ENCODE measurements around the gene HBA2.
"Not testable (repeated sequence)": the region's sequence is repeated elsewhere in the genome, so short reads cannot be mapped to it uniquely, and the experiment has no call there.

The HBA2 gene

GRCh38 chr16:155031-155398 lies 17.7 kb upstream of the HBA2 start:
- no peak for DNase-seq (ENCODE audit: low spot score)

DNA sequence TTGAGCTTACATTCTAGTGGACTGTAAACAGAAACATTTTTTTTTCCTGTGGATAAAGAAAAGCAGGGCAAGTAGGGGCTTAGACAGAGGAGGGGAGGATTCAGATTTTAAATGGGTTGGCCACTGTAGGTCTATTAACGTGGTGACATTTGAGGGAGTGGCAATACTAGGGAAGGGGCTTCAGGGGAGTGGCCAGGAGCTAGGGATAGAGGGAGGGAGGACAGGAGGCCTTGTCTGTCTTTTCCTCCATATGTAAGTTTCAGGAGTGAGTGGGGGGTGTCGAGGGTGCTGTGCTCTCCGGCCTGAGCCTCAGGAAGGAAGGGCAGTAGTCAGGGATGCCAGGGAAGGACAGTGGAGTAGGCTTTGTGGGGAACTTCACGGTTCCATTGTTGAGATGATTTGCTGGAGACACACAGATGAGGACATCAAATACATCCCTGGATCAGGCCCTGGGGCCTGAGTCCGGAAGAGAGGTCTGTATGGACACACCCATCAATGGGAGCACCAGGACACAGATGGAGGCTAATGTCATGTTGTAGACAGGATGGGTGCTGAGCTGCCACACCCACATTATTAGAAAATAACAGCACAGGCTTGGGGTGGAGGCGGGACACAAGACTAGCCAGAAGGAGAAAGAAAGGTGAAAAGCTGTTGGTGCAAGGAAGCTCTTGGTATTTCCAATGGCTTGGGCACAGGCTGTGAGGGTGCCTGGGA lies 13.4 kb upstream of the HBA2 start:
- DNase-seq (ENCODE audit: low spot score): no peak

DNA sequence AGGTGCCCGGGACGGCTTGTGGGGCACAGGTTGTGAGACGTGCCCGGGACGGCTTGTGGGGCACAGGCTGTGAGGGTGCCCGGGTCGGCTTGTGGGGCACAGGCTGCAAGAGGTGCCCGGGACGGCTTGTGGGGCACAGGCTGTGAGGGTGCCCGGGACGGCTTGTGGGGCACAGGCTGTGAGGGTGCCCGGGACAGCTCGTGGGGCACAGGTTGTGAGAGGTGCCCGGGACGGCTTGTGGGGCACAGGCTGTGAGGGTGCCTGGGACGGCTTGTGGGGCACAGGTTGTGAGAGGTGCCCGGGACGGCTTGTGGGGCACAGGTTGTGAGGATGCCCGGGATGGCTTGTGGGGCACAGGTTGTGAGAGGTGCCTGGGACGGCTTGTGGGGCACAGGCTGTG lies 12.4 kb upstream of the HBA2 start:
- not testable (repeated sequence) for DNase-seq (ENCODE audit: low spot score)

- DNase-seq (ENCODE audit: low spot score): no peak
Observed at GRCh38 chr16:160691-161190, 11.9 kb upstream of the HBA2 start.

DNA sequence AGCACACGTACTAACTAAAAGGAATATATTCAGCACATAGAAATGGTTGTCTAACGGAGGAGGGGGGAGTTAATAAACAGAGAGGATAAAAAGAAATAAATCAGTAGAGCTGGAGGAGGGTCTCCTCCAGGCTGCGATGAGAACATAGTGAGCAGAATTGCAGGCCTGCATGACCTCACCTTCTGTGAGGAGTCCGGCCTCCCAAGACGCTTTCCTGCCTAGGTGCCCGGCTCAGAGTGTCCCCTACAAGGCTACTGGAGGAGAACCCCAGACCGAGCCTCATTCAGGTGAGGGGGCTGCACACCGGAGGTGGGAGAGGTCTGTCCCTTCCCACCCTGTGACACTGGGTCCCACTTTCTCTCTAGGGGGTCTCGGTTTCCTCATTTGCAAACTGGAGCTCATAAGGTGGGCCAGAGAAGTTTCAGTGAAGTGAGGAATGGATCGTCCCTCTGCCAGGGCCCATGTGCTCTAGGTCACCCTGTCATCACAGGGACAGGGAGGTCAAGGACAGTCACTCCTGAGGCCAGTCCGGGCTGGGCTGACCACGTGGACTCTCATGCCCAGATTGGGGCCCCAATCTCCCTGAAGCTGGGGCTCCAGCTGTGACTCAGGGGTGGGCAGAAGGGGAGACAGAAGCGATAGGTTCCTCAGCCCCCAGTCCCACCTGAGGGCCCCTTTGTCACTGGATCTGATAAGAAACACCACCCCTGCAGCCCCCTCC lies 10.2 kb upstream of the HBA2 start:
- DNase-seq (ENCODE audit: low spot score): no peak

- not testable (repeated sequence) for DNase-seq (ENCODE audit: low spot score)
Observed at GRCh38 chr16:163139-163538, 9.5 kb upstream of the HBA2 start.

- not testable (repeated sequence) for DNase-seq (ENCODE audit: low spot score)
Observed at GRCh38 chr16:163696-164095, 9.0 kb upstream of the HBA2 start.

GRCh38 chr16:164134-164823 lies 8.4 kb upstream of the HBA2 start:
- not testable (repeated sequence) for DNase-seq (ENCODE audit: low spot score)

DNA sequence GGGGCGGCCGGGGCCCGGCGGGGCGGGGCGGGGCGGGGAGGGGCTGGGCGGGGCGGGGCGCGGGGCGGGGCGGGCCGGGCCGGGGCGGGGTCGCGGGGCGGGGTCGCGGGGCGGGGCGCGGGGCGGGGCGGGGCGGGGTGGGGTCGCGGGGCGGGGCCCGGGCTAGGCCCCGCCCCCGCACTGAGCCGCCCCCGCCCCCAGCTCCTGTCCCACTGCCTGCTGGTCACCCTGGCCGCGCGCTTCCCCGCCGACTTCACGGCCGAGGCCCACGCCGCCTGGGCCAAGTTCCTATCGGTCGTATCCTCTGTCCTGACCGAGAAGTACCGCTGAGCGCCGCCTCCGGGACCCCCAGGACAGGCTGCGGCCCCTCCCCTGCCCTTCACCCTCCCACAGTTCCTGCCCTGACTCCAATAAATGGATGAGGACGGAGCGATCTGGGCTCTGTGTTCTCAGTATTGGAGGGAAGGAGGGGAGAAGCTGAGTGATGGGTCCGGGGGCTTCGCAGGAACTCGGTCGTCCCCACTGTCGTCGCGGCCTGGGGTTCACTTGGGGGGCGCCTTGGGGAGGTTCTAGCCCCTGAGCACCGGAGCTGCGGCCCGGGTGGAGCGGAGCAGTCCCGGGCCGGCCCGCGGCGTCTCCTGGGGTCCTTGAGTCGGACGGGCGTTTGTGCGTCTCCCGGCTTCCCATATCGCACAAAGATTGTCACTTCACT lies 7.7 kb upstream of the HBA2 start:
- DNase-seq (ENCODE audit: low spot score): no peak

GRCh38 chr16:165539-166374 lies 6.9 kb upstream of the HBA2 start, which contains the start of gene HBM:
TSS of gene HBM (plus strand) at chr16:165978. CDS start at chr16:165998, 20 bp downstream.
- no peak for DNase-seq (ENCODE audit: low spot score)

DNA sequence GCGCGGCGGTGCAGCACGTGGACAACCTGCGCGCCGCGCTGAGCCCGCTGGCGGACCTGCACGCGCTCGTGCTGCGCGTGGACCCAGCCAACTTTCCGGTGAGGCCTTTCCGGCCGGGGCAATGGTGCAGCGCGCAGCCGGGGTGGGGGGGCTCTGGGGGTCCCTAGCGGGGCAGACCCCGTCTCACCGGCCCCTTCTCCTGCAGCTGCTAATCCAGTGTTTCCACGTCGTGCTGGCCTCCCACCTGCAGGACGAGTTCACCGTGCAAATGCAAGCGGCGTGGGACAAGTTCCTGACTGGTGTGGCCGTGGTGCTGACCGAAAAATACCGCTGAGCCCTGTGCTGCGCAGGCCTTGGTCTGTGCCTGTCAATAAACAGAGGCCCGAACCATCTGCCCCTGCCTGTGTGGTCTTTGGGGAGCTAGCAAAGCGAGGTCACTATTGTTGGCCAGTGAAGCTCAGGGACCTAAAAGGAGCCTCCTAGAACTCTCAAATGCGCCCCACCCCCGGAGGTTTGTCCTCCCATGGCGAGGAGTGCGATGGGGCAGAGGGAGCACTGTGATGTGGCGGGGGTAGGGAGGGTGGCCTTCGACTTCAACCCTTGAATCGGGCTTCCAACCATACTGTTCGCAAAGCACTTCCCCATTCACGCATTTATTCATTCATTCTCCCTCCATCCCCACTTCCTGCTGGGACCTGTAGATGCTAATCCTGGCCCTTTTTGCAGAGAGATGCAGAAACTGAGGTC lies 6.1 kb upstream of the HBA2 start:
- no peak for DNase-seq (ENCODE audit: low spot score)

DNA sequence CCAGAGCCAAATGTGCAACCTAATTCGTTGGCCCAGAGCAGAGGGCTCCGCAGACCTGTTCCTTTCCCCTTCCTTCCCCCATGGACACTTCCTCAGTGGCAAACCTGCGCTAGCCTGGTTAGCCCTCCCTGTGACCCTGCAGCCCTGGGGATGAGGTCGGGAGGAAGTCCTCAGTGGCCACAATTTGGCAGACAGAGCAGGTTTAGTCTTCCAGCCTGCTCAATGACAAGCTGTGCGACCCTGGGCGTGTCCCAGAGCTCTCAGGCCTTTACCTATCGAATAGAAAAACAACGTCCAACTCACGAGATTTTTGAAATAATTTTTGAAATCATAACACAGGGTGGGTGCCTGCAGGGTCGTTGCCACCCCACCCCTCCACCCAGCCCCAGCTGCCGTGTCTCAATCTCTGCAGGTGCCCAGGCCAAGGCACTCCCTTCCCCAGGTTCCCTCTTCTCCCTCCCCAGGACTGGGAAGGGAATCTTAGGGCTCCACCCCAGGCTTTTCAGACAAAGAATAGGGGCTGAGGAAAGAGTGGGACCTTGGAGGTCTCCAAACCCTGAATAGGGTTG lies 5.5 kb upstream of the HBA2 start:
- DNase-seq (ENCODE audit: low spot score): no peak

DNA sequence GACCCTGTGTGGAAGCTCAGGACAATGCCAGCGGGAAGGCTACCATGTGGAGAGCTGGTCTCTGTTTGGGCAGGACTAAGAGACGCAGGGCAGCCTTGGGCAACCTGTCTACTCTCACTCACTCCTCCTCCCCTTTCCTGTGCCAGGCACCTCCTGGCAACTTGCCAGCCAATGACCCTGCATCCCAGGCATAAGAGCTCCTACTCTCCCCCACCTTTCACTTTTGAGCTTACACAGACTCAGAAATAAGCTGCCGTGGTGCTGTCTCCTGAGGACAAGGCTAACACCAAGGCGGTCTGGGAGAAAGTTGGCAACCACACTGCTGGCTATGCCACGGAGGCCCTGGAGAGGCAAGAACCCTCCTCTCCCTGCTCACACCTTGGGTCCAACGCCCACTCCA lies 4.3 kb upstream of the HBA2 start:
- DNase-seq (ENCODE audit: low spot score): no peak

- DNase-seq (ENCODE audit: low spot score): no peak
Observed at GRCh38 chr16:169014-169413, 3.7 kb upstream of the HBA2 start.

DNA sequence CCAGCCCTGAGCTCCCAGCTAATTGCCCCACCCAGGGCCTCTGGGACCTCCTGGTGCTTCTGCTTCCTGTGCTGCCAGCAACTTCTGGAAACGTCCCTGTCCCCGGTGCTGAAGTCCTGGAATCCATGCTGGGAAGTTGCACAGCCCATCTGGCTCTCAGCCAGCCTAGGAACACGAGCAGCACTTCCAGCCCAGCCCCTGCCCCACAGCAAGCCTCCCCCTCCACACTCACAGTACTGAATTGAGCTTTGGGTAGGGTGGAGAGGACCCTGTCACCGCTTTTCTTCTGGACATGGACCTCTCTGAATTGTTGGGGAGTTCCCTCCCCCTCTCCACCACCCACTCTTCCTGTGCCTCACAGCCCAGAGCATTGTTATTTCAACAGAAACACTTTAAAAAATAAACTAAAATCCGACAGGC lies 2.6 kb upstream of the HBA2 start:
- DNase-seq (ENCODE audit: low spot score): not testable (repeated sequence)

- no peak for DNase-seq (ENCODE audit: low spot score)
Observed at GRCh38 chr16:170788-171187, 1.9 kb upstream of the HBA2 start.

- not testable (repeated sequence) for DNase-seq (ENCODE audit: low spot score)
Observed at GRCh38 chr16:173211-173854, 657 bp downstream of the HBA2 start.

GRCh38 chr16:173928-174769 lies 1.5 kb downstream of the HBA2 start:
- DNase-seq (ENCODE audit: low spot score): not testable (repeated sequence)

All from NAMALWA (cell line).